Trophoblast cell (in vitro differentiated cells and primary cell): ENCODE data around the gene HAGHL.

Source experiments
- DNase-seq, 2 donors: peaks; one replicate each; pipeline ENCODE4 v3.0.0-alpha.2; 2016
- H2AFZ ChIP-seq: 2 replicates; pipeline ENCODE4 v1.6.1; 2013; ENCODE audit warnings: low read length, moderate library complexity, mild to moderate bottlenecking; ENCODE audit not compliant: insufficient read depth, poor library complexity
- H2AK5ac ChIP-seq: 2 replicates; pipeline ENCODE4 v1.6.1; 2013; ENCODE audit warnings: mild to moderate bottlenecking, low read length
- H2BK120ac ChIP-seq: 2 replicates; pipeline ENCODE4 v1.6.1; 2013; ENCODE audit warnings: low read length, mild to moderate bottlenecking, moderate library complexity; ENCODE audit not compliant: insufficient read depth, poor library complexity
- H2BK12ac ChIP-seq: 2 replicates; pipeline ENCODE4 v1.6.1; 2013; ENCODE audit warnings: mild to moderate bottlenecking, low read length, moderate library complexity
- H2BK5ac ChIP-seq: 2 replicates; pipeline ENCODE4 v1.6.1; 2013; ENCODE audit warnings: low read length, low read depth, moderate library complexity, mild to moderate bottlenecking; ENCODE audit not compliant: poor library complexity
- H3K14ac ChIP-seq: 2 replicates; pipeline ENCODE4 v1.6.1; 2013; ENCODE audit warnings: mild to moderate bottlenecking, low read length
- H3K18ac ChIP-seq: 2 replicates; pipeline ENCODE4 v1.6.1; 2013; ENCODE audit warnings: mild to moderate bottlenecking, low read length
- H3K23ac ChIP-seq: 2 replicates; pipeline ENCODE4 v1.6.1; 2013; ENCODE audit warnings: low read length
- H3K27ac ChIP-seq: 2 replicates; pipeline ENCODE4 v1.5.1; 2013; ENCODE audit warnings: low read depth, mild to moderate bottlenecking, inconsistent platforms, low read length, moderate library complexity
- H3K27me3 ChIP-seq: 2 replicates; pipeline ENCODE4 v1.6.1; 2013; ENCODE audit warnings: inconsistent platforms, mild to moderate bottlenecking, low read length, moderate library complexity; ENCODE audit not compliant: insufficient read depth
- H3K36me3 ChIP-seq, 2 experiments: 1 replicate in 1 of 2; 2 replicates in 1 of 2; pipeline ENCODE4 v1.6.1; 2013; ENCODE audit warnings: low read length in 2 of 2, mild to moderate bottlenecking in 2 of 2, moderate library complexity in 1 of 2; ENCODE audit not compliant: insufficient read depth in 2 of 2, control insufficient read depth in 1 of 2
- H3K4ac ChIP-seq: 2 replicates; pipeline ENCODE4 v1.6.1; 2013; ENCODE audit warnings: low read depth, mild to moderate bottlenecking, low read length, moderate library complexity
- H3K4me1 ChIP-seq, 2 experiments: 1 replicate in 1 of 2; 2 replicates in 1 of 2; pipeline ENCODE4 v1.6.1; 2013; ENCODE audit warnings: low read length in 2 of 2, mild to moderate bottlenecking in 2 of 2, moderate library complexity in 1 of 2; ENCODE audit not compliant: insufficient read depth in 2 of 2, control insufficient read depth in 1 of 2
- H3K4me2 ChIP-seq: 2 replicates; pipeline ENCODE4 v1.6.1; 2013; ENCODE audit warnings: inconsistent platforms, mild to moderate bottlenecking, low read length, moderate library complexity
- H3K4me3 ChIP-seq: 2 replicates; pipeline ENCODE4 v1.5.1; 2013; ENCODE audit warnings: mild to moderate bottlenecking, low read depth, low read length, inconsistent platforms
- H3K79me1 ChIP-seq: one replicate; pipeline ENCODE4 v1.6.1; 2013; ENCODE audit warnings: low read length
- H3K79me2 ChIP-seq: 2 replicates; pipeline ENCODE4 v1.6.1; 2013; ENCODE audit warnings: low read length, mild to moderate bottlenecking; ENCODE audit not compliant: control insufficient read depth, insufficient read depth, poor library complexity
- H3K9ac ChIP-seq: 2 replicates; pipeline ENCODE4 v1.6.1; 2013; ENCODE audit warnings: mild to moderate bottlenecking, low read length
- H3K9me3 ChIP-seq: 2 replicates; pipeline ENCODE4 v1.6.1; 2013; ENCODE audit warnings: low read depth, mild to moderate bottlenecking, control low read depth, inconsistent platforms, low read length; ENCODE audit not compliant: insufficient read depth
- H4K12ac ChIP-seq: 2 replicates; pipeline ENCODE4 v1.6.1; 2013; ENCODE audit warnings: low read depth, mild to moderate bottlenecking, low read length, moderate library complexity
- H4K8ac ChIP-seq: 2 replicates; pipeline ENCODE4 v1.6.1; 2013; ENCODE audit warnings: low read depth, mild to moderate bottlenecking, low read length, moderate library complexity
- H4K91ac ChIP-seq: one replicate; pipeline ENCODE4 v1.6.1; 2013; ENCODE audit warnings: low read depth, mild to moderate bottlenecking, low read length, moderate library complexity
- WGBS: extraction: QIAGEN DNeasy Blood & Tissue Kit; methylation state at CpG from one replicate; pipeline ENCODE4 v1.1.7; 2013; ENCODE audit warnings: missing lambda C conversion rate; ENCODE audit not compliant: insufficient read length, insufficient coverage; ENCODE audit errors: extremely low coverage; 5-methylcytosine and 5-hydroxymethylcytosine counted together

HAGHL gene

GRCh38 chr16:756428-756827 is 29.5 kb downstream of the HAGHL start:
- Histone ChIP-seq H3K9ac (no peak overlapping the region), H2AFZ (no peak overlapping the region), H3K4ac (no peak overlapping the region), H2BK120ac (no peak overlapping the region), H3K9me3 (peaks cover 5% of the 10 kb centered on the region), H3K36me3 (no peaks in the 10 kb centered on the region), H3K79me2 (no peaks in the 10 kb centered on the region), H4K91ac (no peak overlapping the region), H3K27ac (no peak overlapping the region), H3K18ac (no peak overlapping the region), H3K27me3 (no peaks in the 10 kb centered on the region), H2BK5ac (no peak overlapping the region), H3K4me1 (peaks cover 12% of the 10 kb centered on the region in 2 experiments), H3K4me3 (no peak overlapping the region), H4K8ac (no peak overlapping the region), H3K4me2 (no peak overlapping the region), H3K14ac (no peak overlapping the region), H4K12ac (no peak overlapping the region), H2BK12ac (no peak overlapping the region), H2AK5ac (no peak overlapping the region), H3K79me1 (peaks cover 3% of the 10 kb centered on the region), H3K23ac (no peak overlapping the region)
- no CpG with 5 or more reads among the region's 5 CpGs for WGBS
- DNase-seq, result no peak

- H2AK5ac ChIP-seq, result peak overlapping the region; percentile 35
- H3K79me2 ChIP-seq, result no peaks in the 10 kb centered on the region
- H2BK12ac ChIP-seq, result peak overlapping the region; percentile 23
- no CpG with 5 or more reads among the region's 34 CpGs for WGBS
- H3K36me3 ChIP-seq, result no peaks in the 10 kb centered on the region
- no peak overlapping the region for H3K4me3 ChIP-seq
- peak overlapping the region; percentile 66 for H2AFZ ChIP-seq
- no peak overlapping the region for H3K4me2 ChIP-seq
- peak overlapping the region; percentile 6 for H4K12ac ChIP-seq
- peak overlapping the region; percentile 21 for H3K14ac ChIP-seq
- H3K9ac ChIP-seq, result no peak overlapping the region
- peak in 1 of 2 donors; percentile 18 for DNase-seq
- peak overlapping the region; percentile 30 for H4K8ac ChIP-seq
- H3K18ac ChIP-seq, result no peak overlapping the region
- H2BK5ac ChIP-seq, result no peak overlapping the region
- H3K27me3 ChIP-seq, result no peaks in the 10 kb centered on the region
- peak overlapping the region; percentile 47 for H2BK120ac ChIP-seq
- peaks cover 12% of the 10 kb centered on the region in 2 experiments for H3K4me1 ChIP-seq
- H3K79me1 ChIP-seq, result peaks cover 3% of the 10 kb centered on the region
- no peak overlapping the region for H3K23ac ChIP-seq
- peak overlapping the region; percentile 53 for H4K91ac ChIP-seq
- no peak overlapping the region for H3K4ac ChIP-seq
- peaks cover 5% of the 10 kb centered on the region for H3K9me3 ChIP-seq
- H3K27ac ChIP-seq, result peak overlapping the region; percentile 11
Measured at GRCh38 chr16:759110-759910, 32.4 kb downstream of the HAGHL start.

DNA sequence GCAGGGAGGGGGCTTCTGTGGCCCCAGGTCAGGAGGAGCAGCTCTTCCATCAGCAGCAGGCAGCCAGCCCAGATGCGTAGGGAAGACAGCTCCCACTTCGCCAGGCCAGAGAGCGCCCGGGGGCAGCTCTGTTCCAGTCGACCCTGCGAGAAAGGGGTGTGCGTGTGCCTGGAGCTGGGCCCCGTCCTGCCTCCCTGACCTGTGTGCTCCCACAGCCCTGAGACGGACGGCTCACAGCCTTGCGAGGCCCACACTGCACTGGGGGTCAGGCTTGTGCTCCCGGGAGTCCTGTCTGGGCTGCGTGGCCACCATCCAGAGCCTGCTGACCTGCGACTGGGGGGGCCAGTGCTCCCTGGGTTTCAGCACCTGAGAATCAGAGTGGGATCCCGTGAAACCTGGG is 33.2 kb downstream of the HAGHL start:
- no peak overlapping the region for H4K91ac ChIP-seq
- H4K8ac ChIP-seq, result no peak overlapping the region
- peaks cover 7% of the 10 kb centered on the region for H3K9me3 ChIP-seq
- H3K36me3 ChIP-seq, result no peaks in the 10 kb centered on the region
- no peak overlapping the region for H3K14ac ChIP-seq
- peak overlapping the region; percentile 16 for H3K4me3 ChIP-seq
- no peak overlapping the region for H2AK5ac ChIP-seq
- H3K9ac ChIP-seq, result no peak overlapping the region
- no peak overlapping the region for H3K23ac ChIP-seq
- H2BK12ac ChIP-seq, result no peak overlapping the region
- WGBS, result no CpG with 5 or more reads among the region's 15 CpGs
- H3K4me2 ChIP-seq, result no peak overlapping the region
- H4K12ac ChIP-seq, result no peak overlapping the region
- peaks cover 12% of the 10 kb centered on the region in 2 experiments for H3K4me1 ChIP-seq
- no peaks in the 10 kb centered on the region for H3K79me2 ChIP-seq
- H2AFZ ChIP-seq, result no peak overlapping the region
- no peak for DNase-seq
- H3K27me3 ChIP-seq, result no peaks in the 10 kb centered on the region
- no peak overlapping the region for H3K4ac ChIP-seq
- H3K18ac ChIP-seq, result no peak overlapping the region
- H2BK120ac ChIP-seq, result no peak overlapping the region
- H2BK5ac ChIP-seq, result no peak overlapping the region
- H3K27ac ChIP-seq, result no peak overlapping the region
- peaks cover 3% of the 10 kb centered on the region for H3K79me1 ChIP-seq

- no CpG with 5 or more reads among the region's 37 CpGs for WGBS
- Histone ChIP-seq H2BK120ac (no peak within 1 kb of the TSS), H3K4me1 (peaks cover 12% of the 10 kb centered on the region in 2 experiments)
Measured at GRCh38 chr16:760545-761343, 33.8 kb downstream of the HAGHL start, which contains the start of gene MSLN. MSLN (plus strand) TSS chr16:760734; CDS start chr16:762681, 1,947 bp downstream.

More at GRCh38 chr16:760545-761343, 33.8 kb downstream of the HAGHL start, which contains the start of gene MSLN:
- H2BK12ac ChIP-seq, result no peak within 1 kb of the TSS
- no peak within 1 kb of the TSS for H3K9ac ChIP-seq
- no peak within 1 kb of the TSS for H2AFZ ChIP-seq
- H3K9me3 ChIP-seq, result peaks cover 5% of the 10 kb centered on the region
- H3K4ac ChIP-seq, result no peak within 1 kb of the TSS
- no peaks in the 10 kb centered on the region for H3K27me3 ChIP-seq
- H3K79me2 ChIP-seq, result no peaks in the 10 kb centered on the region
- no peak for DNase-seq
- no peak within 1 kb of the TSS for H3K18ac ChIP-seq
- H3K36me3 ChIP-seq, result no peaks in the 10 kb centered on the region
- H3K4me3 ChIP-seq, result peak within 1 kb of the TSS; percentile 16
- no peak within 1 kb of the TSS for H3K23ac ChIP-seq
- H2BK5ac ChIP-seq, result no peak within 1 kb of the TSS
- no peak within 1 kb of the TSS for H4K91ac ChIP-seq
- no peak within 1 kb of the TSS for H4K8ac ChIP-seq
- H3K27ac ChIP-seq, result no peak within 1 kb of the TSS
- no peak within 1 kb of the TSS for H2AK5ac ChIP-seq
- no peak within 1 kb of the TSS for H4K12ac ChIP-seq
- H3K14ac ChIP-seq, result no peak within 1 kb of the TSS
- H3K79me1 ChIP-seq, result peaks cover 3% of the 10 kb centered on the region
- no peak within 1 kb of the TSS for H3K4me2 ChIP-seq
